Small intestine (tissue), 7 donors: ENCODE measurements around the gene LCE2D. TPM values are rescaled to one million over a fixed set of nuclear protein-coding genes. Genes with fewer than 3 reads are reported as not detected.
"Not testable (repeated sequence)": the region's sequence is repeated elsewhere in the genome, so short reads cannot be mapped to it uniquely, and the experiment has no call there.

Experiments
- DNase-seq, 2 donors: peaks; one replicate each; pipeline versions ENCODE4 v3.0.0 to v3.0.0-alpha.2; 2013
- FAIRE-seq: peaks from 2 replicates; lab custom pipeline; 2012; peaks lifted over from hg19 to GRCh38; lab: Jason Lieb, UNC
- H3K27ac ChIP-seq, 3 donors: one replicate each; pipeline ENCODE4 v1.5.1; 2013; ENCODE audit warnings: low read length in 2 of 3, mild to moderate bottlenecking in 2 of 3, control low read depth in 1 of 3, inconsistent platforms in 1 of 3, low read depth in 1 of 3, moderate library complexity in 1 of 3
- H3K27me3 ChIP-seq, 3 donors: one replicate each; pipeline ENCODE4 v1.6.1; 2013; ENCODE audit warnings: low read length in 3 of 3, inconsistent platforms in 1 of 3; ENCODE audit not compliant: control insufficient read depth in 3 of 3, insufficient read depth in 3 of 3
- H3K36me3 ChIP-seq, 3 donors: one replicate each; pipeline ENCODE4 v1.6.1; 2013; ENCODE audit warnings: low read length in 3 of 3, inconsistent platforms in 1 of 3, low read depth in 1 of 3, mild to moderate bottlenecking in 1 of 3, moderate library complexity in 1 of 3; ENCODE audit not compliant: control insufficient read depth in 3 of 3, insufficient read depth in 2 of 3
- H3K4me1 ChIP-seq, 3 donors: one replicate each; pipeline ENCODE4 v1.6.1; 2013; ENCODE audit warnings: low read length in 2 of 3, inconsistent platforms in 1 of 3, low read depth in 1 of 3, mild to moderate bottlenecking in 1 of 3, moderate library complexity in 1 of 3; ENCODE audit not compliant: control insufficient read depth in 3 of 3, insufficient read depth in 2 of 3
- H3K4me3 ChIP-seq, 3 donors: one replicate each; pipeline ENCODE4 v1.5.1; 2013; ENCODE audit warnings: low read length in 3 of 3, control low read depth in 1 of 3, inconsistent platforms in 1 of 3, low read depth in 1 of 3, mild to moderate bottlenecking in 1 of 3, moderate library complexity in 1 of 3
- H3K9me3 ChIP-seq, 2 donors: one replicate each; pipeline ENCODE4 v1.6.1; 2013; ENCODE audit warnings: low read depth in 1 of 2, low read length in 1 of 2; ENCODE audit not compliant: control insufficient read depth in 2 of 2, insufficient read depth in 1 of 2
- WGBS, 3 donors: extraction: QIAGEN DNeasy Blood & Tissue Kit; methylation state at CpG; one replicate each; pipeline ENCODE4 v1.1.7; 2013; 5-methylcytosine and 5-hydroxymethylcytosine counted together
- polyA plus RNA-seq, 4 donors: library from polyadenylated mRNA; stranded (reverse) in 3 of 4; unstranded in 1 of 4; fragments of 200-250 nt in 3 of 4; fragments of 120-200 nt in 1 of 4; gene quantifications; one replicate each; pipeline versions ENCODE4 v1.2.1 to v1.2.3, GENCODE V29; 2013
- donor health status: healthy with polysubstance abuse.
- donor health status: control.
- donor health status: control.
- donor health status: Bipolar disorder and iron deficiency.
- donor health status: healthy.

The LCE2D gene
- polyA plus RNA-seq, 4 donors: not detected

DNA sequence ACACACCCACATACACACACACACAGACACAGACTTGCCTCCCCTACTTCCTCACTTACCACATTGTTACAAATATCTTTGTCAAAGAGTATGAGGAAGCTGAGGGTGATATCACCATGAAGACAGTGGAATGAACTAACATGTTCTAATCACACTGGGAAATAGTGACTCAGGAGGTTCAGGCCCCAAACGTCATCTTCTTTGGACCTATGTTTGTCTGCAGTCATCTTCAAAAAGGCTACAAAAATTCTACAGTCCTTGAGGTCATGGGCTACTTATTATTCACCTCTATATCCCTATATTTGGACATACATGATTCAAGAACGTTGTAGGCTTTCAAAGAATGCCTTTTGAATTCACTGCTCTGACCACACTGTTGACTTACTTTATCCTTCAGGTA is 9.8 kb downstream of the LCE2D start:
- no peaks in the 10 kb centered on the region for H3K9me3 ChIP-seq

DNA sequence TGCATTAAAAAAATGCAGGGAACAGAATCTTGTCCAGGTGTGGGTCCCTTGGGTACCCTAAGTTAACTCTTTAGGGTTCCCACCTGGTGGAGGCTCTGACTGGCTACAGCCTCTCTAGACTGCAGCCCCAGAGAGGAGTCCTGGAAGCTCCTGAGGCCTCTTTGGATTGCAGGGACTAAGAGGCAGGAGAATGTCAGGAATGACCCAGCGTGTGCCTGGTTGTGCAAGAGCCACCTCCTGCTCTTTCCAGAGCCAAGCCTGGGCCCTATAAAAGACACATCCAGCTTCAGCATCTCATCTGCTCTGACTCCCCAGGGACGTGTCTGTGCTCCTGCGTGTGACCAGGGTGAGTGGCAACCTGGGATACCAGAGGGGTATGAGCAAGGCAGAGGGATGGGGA is 11.8 kb downstream of the LCE2D start, which contains the start of gene LCE2C:
Gene LCE2C, plus strand, starts transcription at position 297 of the 400 bp plus-strand sequence. CDS start 737 bp downstream, outside the sequence.
- not testable (repeated sequence) for H3K9me3 ChIP-seq, H3K4me3 ChIP-seq, H3K27ac ChIP-seq, DNase-seq, H3K36me3 ChIP-seq, H3K4me1 ChIP-seq, H3K27me3 ChIP-seq, FAIRE-seq
- WGBS, 3 donors: 62 to 80% (median 79%) methylated on average over 3 of the region's 3 CpGs

More for the DNA sequence above, 9.8 kb downstream of the LCE2D start:
- no peaks in the 10 kb centered on the region for H3K36me3 ChIP-seq
- DNase-seq (no peak), FAIRE-seq (no peak)
- H3K4me1 ChIP-seq: no peaks in the 10 kb centered on the region
- WGBS, 3 donors: 34 to 58% (median 39%) methylated on average over 2 of the region's 2 CpGs
- no peak overlapping the region for H3K27ac ChIP-seq
- no peak overlapping the region for H3K4me3 ChIP-seq
- H3K27me3 ChIP-seq: no peaks in the 10 kb centered on the region

DNA sequence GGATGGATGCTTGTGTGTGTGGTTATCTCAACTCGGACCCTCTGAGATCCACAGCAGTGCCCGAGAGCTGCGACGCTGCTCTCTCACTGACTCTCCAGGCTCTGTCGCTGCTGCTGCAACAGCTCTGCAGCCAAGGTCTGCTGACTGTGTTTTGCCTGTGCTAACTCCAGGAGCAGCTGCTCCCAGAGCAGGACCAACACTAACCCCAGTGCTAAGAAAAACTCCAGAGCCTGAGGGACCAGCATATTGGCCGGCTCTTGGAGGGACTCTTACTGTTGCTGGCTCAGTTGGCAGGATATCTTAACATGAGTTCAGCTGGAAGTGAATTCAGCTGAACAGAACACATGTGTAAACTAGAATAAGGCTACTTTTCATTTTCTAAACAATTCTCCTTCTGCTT is 16.3 kb downstream of the LCE2D start:
- DNase-seq (no peak), FAIRE-seq (no peak)
- 51 to 63% (median 54%) methylated on average over 6 of the region's 6 CpGs for WGBS, 3 donors
- Histone ChIP-seq H3K27ac (no peak overlapping the region), H3K9me3 (no peaks in the 10 kb centered on the region), H3K4me1 (no peaks in the 10 kb centered on the region), H3K27me3 (no peaks in the 10 kb centered on the region), H3K36me3 (no peaks in the 10 kb centered on the region), H3K4me3 (no peak overlapping the region)

DNA sequence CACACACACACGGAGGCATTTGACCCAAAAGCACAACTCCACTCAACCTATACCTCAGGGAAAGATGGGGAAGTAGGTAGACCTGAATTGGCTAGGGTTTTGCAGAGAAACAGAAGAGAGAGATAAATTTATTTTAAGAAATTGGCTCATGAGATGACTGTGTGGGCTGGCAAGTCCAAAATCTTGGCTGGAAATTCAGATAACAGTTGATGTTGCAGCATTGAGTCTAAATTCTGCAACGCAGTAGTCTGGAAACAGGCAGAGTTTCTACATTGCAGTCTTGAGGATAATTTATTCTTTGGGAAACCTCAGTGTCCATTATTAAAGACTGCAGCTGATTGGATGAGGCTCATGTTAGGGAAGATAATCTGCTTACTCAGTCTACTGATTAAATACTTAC is 18.4 kb downstream of the LCE2D start:
- Histone ChIP-seq H3K4me3 (no peak overlapping the region), H3K27ac (no peak overlapping the region), H3K4me1 (no peaks in the 10 kb centered on the region), H3K36me3 (no peaks in the 10 kb centered on the region), H3K27me3 (no peaks in the 10 kb centered on the region), H3K9me3 (no peaks in the 10 kb centered on the region)
- no peak for DNase-seq
- FAIRE-seq: no peak
- 60 to 72% (median 69%) methylated on average over 2 of the region's 2 CpGs for WGBS, 3 donors

DNA sequence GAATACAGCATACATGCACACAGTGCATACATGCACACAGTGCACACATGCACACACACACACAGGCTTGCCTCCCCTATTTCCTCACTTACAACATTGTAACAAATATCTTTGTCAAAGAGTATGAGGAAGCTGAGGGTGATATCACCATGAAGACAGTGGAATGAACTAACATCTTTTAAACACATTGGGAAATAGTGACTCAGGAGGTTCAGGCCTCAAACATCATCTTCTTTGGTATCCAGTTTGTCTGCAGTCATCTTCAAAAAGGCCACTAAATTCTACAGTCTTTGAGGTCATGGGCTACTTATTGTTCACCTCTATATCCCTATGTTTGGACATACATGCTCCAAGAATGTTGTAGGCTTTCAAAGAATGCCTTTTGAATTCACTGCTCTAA is 20.7 kb downstream of the LCE2D start:
- H3K27ac ChIP-seq: no peak overlapping the region
- H3K36me3 ChIP-seq: no peaks in the 10 kb centered on the region
- FAIRE-seq: no peak
- no peaks in the 10 kb centered on the region for H3K9me3 ChIP-seq
- no peaks in the 10 kb centered on the region for H3K27me3 ChIP-seq
- H3K4me3 ChIP-seq: no peak overlapping the region
- no peaks in the 10 kb centered on the region for H3K4me1 ChIP-seq
- DNase-seq: no peak

DNA sequence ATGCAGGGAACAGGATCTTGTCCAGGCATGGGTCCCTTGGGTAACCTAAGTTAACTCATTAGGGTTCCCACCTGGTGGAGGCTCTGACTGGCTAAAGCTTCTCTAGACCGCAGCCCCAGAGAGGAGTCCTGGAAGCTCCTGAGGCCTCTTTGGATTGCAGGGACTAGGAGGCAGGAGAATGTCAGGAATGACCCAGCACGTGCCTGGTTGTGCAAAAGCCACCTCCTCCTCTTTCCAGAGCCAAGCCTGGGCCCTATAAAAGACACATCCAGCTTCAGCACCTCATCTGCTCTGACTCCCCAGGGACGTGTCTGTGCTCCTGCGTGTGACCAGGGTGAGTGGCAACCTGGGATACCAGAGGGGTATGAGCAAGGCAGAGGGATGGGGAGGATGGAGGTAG is 22.6 kb downstream of the LCE2D start, which contains the start of gene LCE2B:
Gene LCE2B, plus strand, starts transcription at position 301 of the 400 bp plus-strand sequence. CDS start 721 bp downstream, outside the sequence.
- H3K27me3 ChIP-seq, FAIRE-seq, H3K9me3 ChIP-seq, H3K4me1 ChIP-seq, DNase-seq, H3K27ac ChIP-seq, H3K36me3 ChIP-seq, H3K4me3 ChIP-seq: not testable (repeated sequence)
- 48 to 70% (median 60%) methylated on average over 2 to 4 of the region's 4 CpGs for WGBS, 3 donors

- Histone ChIP-seq H3K36me3 (no peaks in the 10 kb centered on the region), H3K9me3 (no peaks in the 10 kb centered on the region), H3K27me3 (no peaks in the 10 kb centered on the region), H3K27ac (no peak within 1 kb of the TSS), H3K4me1 (no peaks in the 10 kb centered on the region), H3K4me3 (no peak within 1 kb of the TSS)
- no peak for FAIRE-seq
- DNase-seq: no peak
- 30 to 54% (median 40%) methylated on average over 4 of the region's 4 CpGs for WGBS, 3 donors
Observed at GRCh38 chr1:152697701-152698600, 34.8 kb downstream of the LCE2D start, which contains the start of gene LCE2A. Gene LCE2A, plus strand, starts transcription at chr1:152698345. Its CDS starts 557 bp downstream, at chr1:152698902.

GRCh38 chr1:152699746-152700145 is 36.6 kb downstream of the LCE2D start:
- WGBS, 3 donors: 75 to 88% (median 85%) methylated on average over 4 of the region's 4 CpGs
- no peak overlapping the region for H3K27ac ChIP-seq
- FAIRE-seq: no peak

More at GRCh38 chr1:152699746-152700145, 36.6 kb downstream of the LCE2D start:
- DNase-seq: no peak
- no peaks in the 10 kb centered on the region for H3K9me3 ChIP-seq
- H3K4me1 ChIP-seq: no peaks in the 10 kb centered on the region
- H3K36me3 ChIP-seq: no peaks in the 10 kb centered on the region
- no peak overlapping the region for H3K4me3 ChIP-seq
- H3K27me3 ChIP-seq: no peaks in the 10 kb centered on the region
